Mesenchymal stem cell (in vitro differentiated cells and primary cell): ENCODE data around the gene TRAPPC10.
"Not testable (repeated sequence)": the region's sequence is repeated elsewhere in the genome, so short reads cannot be mapped to it uniquely, and the experiment has no call there.

ENCODE experiments used
- DNase-seq: peaks from one replicate; pipeline ENCODE4 v3.0.0-alpha.2; 2013
- H2AFZ ChIP-seq: one replicate; pipeline ENCODE4 v1.6.1; 2013; ENCODE audit warnings: low read depth, mild to moderate bottlenecking, control low read depth, inconsistent platforms, low read length, moderate library complexity
- H2AK5ac ChIP-seq: 2 replicates; pipeline ENCODE4 v1.6.1; 2013; ENCODE audit warnings: low read length, moderate library complexity, mild to moderate bottlenecking, inconsistent platforms; ENCODE audit not compliant: severe bottlenecking
- H2BK120ac ChIP-seq: one replicate; pipeline ENCODE4 v1.6.1; 2013; ENCODE audit warnings: low read depth, mild to moderate bottlenecking, inconsistent platforms, low read length, moderate library complexity
- H2BK12ac ChIP-seq, 2 experiments: one replicate each; pipeline ENCODE4 v1.6.1; 2013; ENCODE audit warnings: inconsistent platforms in 2 of 2, low read length in 2 of 2, mild to moderate bottlenecking in 2 of 2, moderate library complexity in 2 of 2, control low read depth in 1 of 2
- H2BK15ac ChIP-seq: one replicate; pipeline ENCODE4 v1.6.1; 2013; ENCODE audit warnings: mild to moderate bottlenecking, low read depth, inconsistent platforms; ENCODE audit not compliant: poor library complexity, severe bottlenecking
- H2BK5ac ChIP-seq: 2 replicates; pipeline ENCODE4 v1.6.1; 2013; ENCODE audit warnings: low read depth, mild to moderate bottlenecking, low read length, control low read depth, inconsistent platforms; ENCODE audit not compliant: poor library complexity, severe bottlenecking
- H3K14ac ChIP-seq, 2 experiments: one replicate each; pipeline ENCODE4 v1.6.1; 2013; ENCODE audit warnings: inconsistent platforms in 2 of 2, low read length in 2 of 2, control low read depth in 1 of 2, mild to moderate bottlenecking in 1 of 2, moderate library complexity in 1 of 2
- H3K18ac ChIP-seq, 2 experiments: one replicate each; pipeline ENCODE4 v1.6.1; 2013; ENCODE audit warnings: inconsistent platforms in 2 of 2, low read length in 2 of 2, control low read depth in 1 of 2, low read depth in 1 of 2, mild to moderate bottlenecking in 1 of 2
- H3K23ac ChIP-seq, 2 experiments: one replicate each; pipeline ENCODE4 v1.6.1; 2013; ENCODE audit warnings: inconsistent platforms in 2 of 2, low read length in 2 of 2, mild to moderate bottlenecking in 2 of 2, moderate library complexity in 2 of 2, control low read depth in 1 of 2
- H3K27ac ChIP-seq: 2 replicates; pipeline ENCODE4 v1.5.1; 2013; ENCODE audit warnings: mild to moderate bottlenecking, moderate library complexity, low read length, control low read depth, inconsistent platforms; ENCODE audit not compliant: poor library complexity, severe bottlenecking
- H3K27me3 ChIP-seq, 2 experiments: 2 replicates each; pipeline versions ENCODE4 v1.6.1 to v1.7.0; 2013; ENCODE audit warnings: low read length in 2 of 2, mild to moderate bottlenecking in 2 of 2, moderate library complexity in 2 of 2, control low read depth in 1 of 2, inconsistent platforms in 1 of 2; ENCODE audit not compliant: control insufficient read depth in 1 of 2, insufficient read depth in 1 of 2
- H3K36me3 ChIP-seq, 2 experiments: 2 replicates each; pipeline versions ENCODE4 v1.6.1 to v1.7.0; 2013; ENCODE audit warnings: low read length in 2 of 2, control low read depth in 1 of 2, inconsistent platforms in 1 of 2, low read depth in 1 of 2, mild to moderate bottlenecking in 1 of 2; ENCODE audit not compliant: insufficient read depth in 2 of 2, control insufficient read depth in 1 of 2
- H3K4ac ChIP-seq, 2 experiments: one replicate each; pipeline ENCODE4 v1.6.1; 2013; ENCODE audit warnings: inconsistent platforms in 2 of 2, low read length in 2 of 2, mild to moderate bottlenecking in 2 of 2, moderate library complexity in 2 of 2, control low read depth in 1 of 2, low read depth in 1 of 2
- H3K4me1 ChIP-seq: 2 replicates; pipeline ENCODE4 v1.6.1; 2013; ENCODE audit warnings: low read depth, low read length, control low read depth; ENCODE audit not compliant: control insufficient read depth, insufficient read depth
- H3K4me2 ChIP-seq: 2 replicates; pipeline ENCODE4 v1.6.1; 2013; ENCODE audit warnings: low read length, mild to moderate bottlenecking, inconsistent platforms; ENCODE audit not compliant: poor library complexity, severe bottlenecking
- H3K4me3 ChIP-seq, 2 experiments: 2 replicates each; pipeline versions ENCODE4 v1.5.1 to v1.7.0; 2013; ENCODE audit warnings: low read length in 2 of 2, mild to moderate bottlenecking in 2 of 2, control low read depth in 1 of 2, low read depth in 1 of 2; ENCODE audit not compliant: insufficient read depth in 1 of 2
- H3K79me1 ChIP-seq: replicated peaks from 2 replicates; pipeline ENCODE4 v1.6.1; 2013; ENCODE audit warnings: mild to moderate bottlenecking, control low read depth, low read length, inconsistent platforms; ENCODE audit not compliant: poor library complexity, severe bottlenecking
- H3K9ac ChIP-seq: 2 replicates; pipeline ENCODE4 v1.7.0; 2013; ENCODE audit warnings: mild to moderate bottlenecking, low read length, moderate library complexity
- H3K9me3 ChIP-seq: 2 replicates; pipeline ENCODE4 v1.7.0; 2013; ENCODE audit warnings: mild to moderate bottlenecking, low read length; ENCODE audit not compliant: control insufficient read depth
- H4K8ac ChIP-seq: one replicate; pipeline ENCODE4 v1.6.1; 2013; ENCODE audit warnings: inconsistent platforms, mild to moderate bottlenecking, low read length, moderate library complexity
- H4K91ac ChIP-seq: one replicate; pipeline ENCODE4 v1.6.1; 2013; ENCODE audit warnings: mild to moderate bottlenecking, low read length, inconsistent platforms
- WGBS: methylation state at CpG from one replicate; pipeline ENCODE4 v1.1.7; 2013; ENCODE audit warnings: mixed read lengths; 5-methylcytosine and 5-hydroxymethylcytosine counted together

TRAPPC10 gene

DNA sequence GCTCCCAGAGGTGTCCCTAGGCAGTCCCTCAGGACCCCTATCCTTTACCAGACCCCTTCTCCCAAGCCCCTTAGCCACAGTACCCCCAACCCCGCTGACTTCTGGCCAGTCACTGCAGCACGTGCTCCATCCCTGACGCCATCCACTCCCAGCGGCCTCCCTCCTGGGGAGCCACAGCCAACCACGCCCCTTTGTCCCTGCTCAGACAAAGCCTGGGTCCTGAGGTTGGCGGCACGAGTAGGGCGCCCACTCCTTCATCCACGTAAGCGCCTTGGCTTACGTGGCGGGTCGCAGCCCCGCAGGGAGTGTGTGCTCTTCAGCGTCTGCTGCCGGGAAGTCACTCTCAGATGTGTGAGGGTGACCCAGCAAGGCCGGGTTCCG, 128.4 kb downstream of the TRAPPC10 start:
- H2BK5ac ChIP-seq, H3K27me3 ChIP-seq, H3K14ac ChIP-seq, H3K79me1 ChIP-seq, H4K8ac ChIP-seq, H2AFZ ChIP-seq, H3K9me3 ChIP-seq, H2BK120ac ChIP-seq, H3K27ac ChIP-seq, H3K18ac ChIP-seq, H4K91ac ChIP-seq, H2BK15ac ChIP-seq, H3K36me3 ChIP-seq, H3K23ac ChIP-seq, H3K4ac ChIP-seq, H2AK5ac ChIP-seq, H3K9ac ChIP-seq, H3K4me1 ChIP-seq, H3K4me2 ChIP-seq, H3K4me3 ChIP-seq, H2BK12ac ChIP-seq, DNase-seq: not testable (repeated sequence)
- WGBS = no CpG with 5 or more reads among the region's 18 CpGs

DNA sequence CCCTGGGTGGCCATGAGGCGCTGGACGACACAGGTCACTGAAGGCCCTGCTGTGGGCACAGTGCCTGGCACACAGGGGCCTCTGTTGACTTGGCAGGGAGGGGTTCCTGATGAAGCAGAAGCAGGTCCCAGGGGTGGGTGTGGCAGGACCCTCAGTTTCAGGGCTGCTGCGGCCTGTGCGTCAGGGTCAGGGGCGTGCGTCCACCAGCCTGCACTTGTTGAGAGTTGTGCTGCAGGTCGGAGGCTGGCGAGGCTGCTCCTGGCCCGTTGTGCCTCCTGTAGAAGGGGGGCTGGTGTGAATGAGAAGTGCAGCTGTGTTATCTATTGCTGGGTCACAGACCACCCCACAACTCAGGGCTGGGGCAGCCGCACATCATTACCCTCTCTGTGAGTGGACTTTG, 130.4 kb downstream of the TRAPPC10 start:
- H3K27me3 ChIP-seq, H3K4me2 ChIP-seq, H4K8ac ChIP-seq, H2AK5ac ChIP-seq, H3K36me3 ChIP-seq, H3K4me3 ChIP-seq, H2BK15ac ChIP-seq, H3K4ac ChIP-seq, H2BK5ac ChIP-seq, H3K4me1 ChIP-seq, H4K91ac ChIP-seq, H2BK12ac ChIP-seq, H3K9ac ChIP-seq, H3K27ac ChIP-seq, H2AFZ ChIP-seq, H2BK120ac ChIP-seq, H3K14ac ChIP-seq, H3K18ac ChIP-seq, H3K23ac ChIP-seq, H3K9me3 ChIP-seq, H3K79me1 ChIP-seq, DNase-seq: not testable (repeated sequence)
- WGBS = no CpG with 5 or more reads among the region's 10 CpGs

DNA sequence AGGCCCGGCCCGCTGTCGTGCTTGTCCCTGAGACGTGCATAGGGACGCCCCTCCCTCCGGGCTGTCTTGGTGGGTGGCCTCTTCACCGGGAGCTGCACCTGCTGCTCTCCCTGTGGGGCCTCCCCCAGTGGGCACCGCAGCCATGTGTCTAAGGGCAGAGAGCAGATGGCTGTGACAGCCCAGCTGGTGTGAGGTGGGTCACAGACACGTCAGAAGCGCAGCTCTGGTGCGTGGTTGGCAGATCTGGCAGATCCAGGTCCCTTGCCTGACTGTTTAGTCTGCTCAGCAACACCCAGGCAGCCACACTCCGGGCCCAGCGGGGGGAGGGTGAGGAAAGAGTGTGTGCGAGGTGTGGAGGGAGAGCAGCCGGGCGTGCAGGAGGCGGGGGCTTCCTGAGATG, 131.3 kb downstream of the TRAPPC10 start:
- H3K4ac ChIP-seq, H4K91ac ChIP-seq, H3K27ac ChIP-seq, H3K14ac ChIP-seq, H3K27me3 ChIP-seq, H2BK15ac ChIP-seq, H2AK5ac ChIP-seq, H3K4me3 ChIP-seq, H2BK5ac ChIP-seq, H3K9ac ChIP-seq, H3K79me1 ChIP-seq, H2BK12ac ChIP-seq, H2BK120ac ChIP-seq, H3K4me1 ChIP-seq, DNase-seq, H3K18ac ChIP-seq, H3K9me3 ChIP-seq, H3K36me3 ChIP-seq, H2AFZ ChIP-seq, H3K4me2 ChIP-seq, H3K23ac ChIP-seq, H4K8ac ChIP-seq: not testable (repeated sequence)
- no CpG with 5 or more reads among the region's 17 CpGs for WGBS

DNA sequence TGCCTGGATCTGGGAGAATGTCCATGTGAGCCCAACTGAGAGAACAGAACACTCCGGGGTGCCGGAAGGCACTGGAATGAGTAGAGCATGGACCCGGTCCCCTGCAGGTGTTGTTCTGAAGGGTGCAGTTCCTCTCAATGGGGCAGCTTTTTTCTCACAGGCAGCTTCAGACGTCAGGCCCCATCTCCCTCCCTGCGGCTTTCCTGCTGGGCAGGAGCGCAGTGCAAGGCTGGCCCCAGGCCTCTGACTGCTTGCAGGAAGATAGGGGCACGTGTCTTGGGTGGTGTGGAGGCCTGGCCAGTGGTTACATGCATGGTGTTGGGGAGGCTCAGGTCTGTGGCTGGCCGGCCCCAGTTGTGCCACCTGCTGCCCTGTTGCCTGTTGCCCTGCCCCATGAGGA, 131.9 kb downstream of the TRAPPC10 start:
- H3K18ac ChIP-seq, H2AK5ac ChIP-seq, H3K4ac ChIP-seq, H3K23ac ChIP-seq, DNase-seq, H2BK12ac ChIP-seq, H2BK15ac ChIP-seq, H2BK5ac ChIP-seq, H3K27me3 ChIP-seq, H2AFZ ChIP-seq, H3K4me2 ChIP-seq, H3K79me1 ChIP-seq, H3K36me3 ChIP-seq, H3K4me3 ChIP-seq, H3K27ac ChIP-seq, H2BK120ac ChIP-seq, H3K9ac ChIP-seq, H4K8ac ChIP-seq, H3K9me3 ChIP-seq, H3K14ac ChIP-seq, H3K4me1 ChIP-seq, H4K91ac ChIP-seq: not testable (repeated sequence)
- no CpG with 5 or more reads among the region's 8 CpGs for WGBS
